ENCODE data around the gene ESAM.
A peak's percentile ranks its signal among the peaks of the same experiment; 100 is the strongest.

The ESAM gene

GRCh38 chr11:124762624-124763155 is 600 bp upstream of the ESAM start:
- no peak for TF ChIP-seq CTCF (IDR thresholded peaks at IDR 0.05; ENCODE audit: insufficient read depth, low read depth, low read length, missing control alignments)
- H3K4me3 ChIP-seq (ENCODE audit: low read length) = peak overlapping the region; percentile 51
- no peak for DNase-seq (ENCODE audit: low read depth)

- H3K4me3 ChIP-seq (ENCODE audit: low read length) = no peak overlapping the region
- DNase-seq (ENCODE audit: low read depth) = no peak
- TF ChIP-seq CTCF (IDR thresholded peaks at IDR 0.05; ENCODE audit: insufficient read depth, low read depth, low read length, missing control alignments) = no peak
Observed at GRCh38 chr11:124761301-124762104, 587 bp downstream of the ESAM start.

- H3K4me3 ChIP-seq (ENCODE audit: low read length) = no peak overlapping the region
- no peak for TF ChIP-seq CTCF (IDR thresholded peaks at IDR 0.05; ENCODE audit: insufficient read depth, low read depth, low read length, missing control alignments)
- no peak for DNase-seq (ENCODE audit: low read depth)
Observed at GRCh38 chr11:124760806-124761205, 1.3 kb downstream of the ESAM start.

GRCh38 chr11:124760205-124760652 is 1.9 kb downstream of the ESAM start:
- no peak overlapping the region for H3K4me3 ChIP-seq (ENCODE audit: low read length)
- no peak for DNase-seq (ENCODE audit: low read depth)
- TF ChIP-seq CTCF (IDR thresholded peaks at IDR 0.05; ENCODE audit: insufficient read depth, low read depth, low read length, missing control alignments) = no peak

- DNase-seq (ENCODE audit: low read depth) = no peak
- no peak for TF ChIP-seq CTCF (IDR thresholded peaks at IDR 0.05; ENCODE audit: insufficient read depth, low read depth, low read length, missing control alignments)
- no peak overlapping the region for H3K4me3 ChIP-seq (ENCODE audit: low read length)
Observed at GRCh38 chr11:124759266-124760204, 2.6 kb downstream of the ESAM start.

GRCh38 chr11:124758355-124759265 is 3.5 kb downstream of the ESAM start:
- H3K4me3 ChIP-seq (ENCODE audit: low read length) = peak overlapping the region; percentile 3

More at GRCh38 chr11:124758355-124759265, 3.5 kb downstream of the ESAM start:
- DNase-seq (ENCODE audit: low read depth) = peak; percentile 70
- peak; percentile 67 for TF ChIP-seq CTCF (IDR thresholded peaks at IDR 0.05; ENCODE audit: insufficient read depth, low read depth, low read length, missing control alignments)

Measured in epithelial cell of esophagus (primary cell).